ENCODE measurements around the gene AUNIP.
A peak's percentile ranks its signal among the peaks of the same experiment; 100 is the strongest.

Gene AUNIP

GRCh38 chr1:25828491-25828890 is 30.8 kb downstream of the AUNIP start:
- FAIRE-seq (no peak), DNase-seq (ENCODE audit: insufficient read length, low spot score) (no peak)
- no peak for TF ChIP-seq CTCF (IDR thresholded peaks at IDR 0.05; ENCODE audit: insufficient read depth, missing control alignments)

GRCh38 chr1:25826571-25826970 is 32.7 kb downstream of the AUNIP start:
- FAIRE-seq, result no peak
- TF ChIP-seq CTCF (IDR thresholded peaks at IDR 0.05; ENCODE audit: insufficient read depth, missing control alignments), result no peak
- no peak for DNase-seq (ENCODE audit: insufficient read length, low spot score)

- no peak for TF ChIP-seq CTCF (IDR thresholded peaks at IDR 0.05; ENCODE audit: insufficient read depth, missing control alignments)
- FAIRE-seq (no peak), DNase-seq (ENCODE audit: insufficient read length, low spot score) (no peak)
These were observed 33.7 kb downstream of the AUNIP start for GRCh38 chr1:25825605-25826004.

- TF ChIP-seq CTCF (IDR thresholded peaks at IDR 0.05; ENCODE audit: insufficient read depth, missing control alignments), result no peak
- FAIRE-seq (no peak), DNase-seq (ENCODE audit: insufficient read length, low spot score) (no peak)
These were observed 37.6 kb downstream of the AUNIP start for GRCh38 chr1:25821630-25822091.

GRCh38 chr1:25821112-25821476 is 38.2 kb downstream of the AUNIP start:
- no peak for DNase-seq (ENCODE audit: insufficient read length, low spot score)
- no peak for FAIRE-seq
- TF ChIP-seq CTCF (IDR thresholded peaks at IDR 0.05; ENCODE audit: insufficient read depth, missing control alignments), result no peak

- DNase-seq (ENCODE audit: insufficient read length, low spot score), result peak; percentile 56
- TF ChIP-seq CTCF (IDR thresholded peaks at IDR 0.05; ENCODE audit: insufficient read depth, missing control alignments), result no peak
- no peak for FAIRE-seq
These were observed 38.8 kb downstream of the AUNIP start for GRCh38 chr1:25820247-25821111.
